HG02840 (cell line): ENCODE data around the gene CHPF.
A peak's percentile ranks its signal among the peaks of the same experiment; 100 is the strongest.

Experiments
- ATAC-seq: cut with Tn5 transposase; IDR thresholded peaks from one replicate; pipeline ENCODE4 v1.9.1; 2021; ENCODE audit warnings: mild to moderate bottlenecking, moderate library complexity, moderate number of reproducible peaks; ENCODE audit not compliant: unreplicated experiment, low FRiP score

Gene CHPF

GRCh38 chr2:219552382-219553167, 9.0 kb upstream of the CHPF start:
- ATAC-seq: peak; percentile 84

GRCh38 chr2:219551441-219552381, 8.1 kb upstream of the CHPF start:
- ATAC-seq: peak; percentile 28

- ATAC-seq: no peak
These were observed 6.0 kb upstream of the CHPF start for GRCh38 chr2:219549619-219550018.

GRCh38 chr2:219548990-219549389, 5.4 kb upstream of the CHPF start:
- ATAC-seq: no peak

GRCh38 chr2:219547621-219548020, 4.0 kb upstream of the CHPF start:
- no peak for ATAC-seq

GRCh38 chr2:219545943-219546352, 2.3 kb upstream of the CHPF start:
- ATAC-seq: no peak

- ATAC-seq: no peak
These were observed 1.8 kb upstream of the CHPF start for GRCh38 chr2:219545295-219545942.

GRCh38 chr2:219544567-219544966, 958 bp upstream of the CHPF start:
- ATAC-seq: no peak

GRCh38 chr2:219542931-219543595, 546 bp downstream of the CHPF start:
- ATAC-seq: peak; percentile 33

- peak; percentile 38 for ATAC-seq
These were observed 1.9 kb downstream of the CHPF start for GRCh38 chr2:219541611-219542180.

GRCh38 chr2:219540784-219541504, 2.7 kb downstream of the CHPF start:
- no peak for ATAC-seq

- no peak for ATAC-seq
These were observed 3.5 kb downstream of the CHPF start for GRCh38 chr2:219539926-219540678.

- ATAC-seq: no peak
These were observed 4.4 kb downstream of the CHPF start for GRCh38 chr2:219538956-219539788.

- no peak for ATAC-seq
These were observed 5.1 kb downstream of the CHPF start for GRCh38 chr2:219538504-219538951.

GRCh38 chr2:219537657-219538488, 5.7 kb downstream of the CHPF start:
- ATAC-seq: no peak

GRCh38 chr2:219536967-219537366, 6.6 kb downstream of the CHPF start:
- ATAC-seq: no peak

- ATAC-seq: no peak
These were observed 7.2 kb downstream of the CHPF start for GRCh38 chr2:219536425-219536824.
